Suprapubic skin (tissue), 4 donors: Measurements from ENCODE around the gene UVSSA.

Experiments used
- POLR2A ChIP-seq, 2 donors: fragments of 450-650 bp; IDR thresholded peaks; one replicate each; pipeline ENCODE4 v1.6.1; 2017; ENCODE audit warnings: antibody characterized with exemption in 2 of 2, mild to moderate bottlenecking in 2 of 2, moderate library complexity in 2 of 2
- POLR2AphosphoS5 ChIP-seq, 3 donors: sonication (generic); formaldehyde crosslinking; IDR thresholded peaks; one replicate each; pipeline ENCODE4 v1.6.1; 2017; ENCODE audit warnings: antibody characterized with exemption in 3 of 3
- TF ChIP-seq, protein P1 (sequence below), 2 donors: fragments of 200-600 bp in 1 of 2; fragments of 450-650 bp in 1 of 2; sonication (generic) in 1 of 2; IDR thresholded peaks; one replicate each; pipeline ENCODE4 v1.5.1; 2016 to 2019; ENCODE audit warnings: antibody characterized with exemption in 2 of 2, mild to moderate bottlenecking in 1 of 2, moderate library complexity in 1 of 2

DNA sequence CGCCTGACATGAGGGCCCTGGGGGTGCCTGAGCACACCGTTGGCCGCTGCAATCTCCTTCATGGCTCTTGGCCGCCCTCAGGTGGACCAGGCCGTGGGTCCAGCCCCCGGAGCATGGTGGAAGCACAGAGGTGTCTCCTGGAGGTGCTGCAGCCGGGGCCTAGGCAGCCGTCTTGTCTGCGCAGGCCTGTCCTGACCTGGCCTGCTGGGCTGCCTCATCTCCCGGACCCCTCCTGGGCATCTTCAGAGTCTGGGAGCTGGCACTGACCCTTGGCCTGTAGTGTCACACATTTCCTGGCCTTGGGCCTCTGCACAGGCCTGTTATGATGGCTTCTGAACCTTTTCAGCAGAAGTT, 20.9 kb downstream of the UVSSA start:
- TF ChIP-seq, protein P1, sequence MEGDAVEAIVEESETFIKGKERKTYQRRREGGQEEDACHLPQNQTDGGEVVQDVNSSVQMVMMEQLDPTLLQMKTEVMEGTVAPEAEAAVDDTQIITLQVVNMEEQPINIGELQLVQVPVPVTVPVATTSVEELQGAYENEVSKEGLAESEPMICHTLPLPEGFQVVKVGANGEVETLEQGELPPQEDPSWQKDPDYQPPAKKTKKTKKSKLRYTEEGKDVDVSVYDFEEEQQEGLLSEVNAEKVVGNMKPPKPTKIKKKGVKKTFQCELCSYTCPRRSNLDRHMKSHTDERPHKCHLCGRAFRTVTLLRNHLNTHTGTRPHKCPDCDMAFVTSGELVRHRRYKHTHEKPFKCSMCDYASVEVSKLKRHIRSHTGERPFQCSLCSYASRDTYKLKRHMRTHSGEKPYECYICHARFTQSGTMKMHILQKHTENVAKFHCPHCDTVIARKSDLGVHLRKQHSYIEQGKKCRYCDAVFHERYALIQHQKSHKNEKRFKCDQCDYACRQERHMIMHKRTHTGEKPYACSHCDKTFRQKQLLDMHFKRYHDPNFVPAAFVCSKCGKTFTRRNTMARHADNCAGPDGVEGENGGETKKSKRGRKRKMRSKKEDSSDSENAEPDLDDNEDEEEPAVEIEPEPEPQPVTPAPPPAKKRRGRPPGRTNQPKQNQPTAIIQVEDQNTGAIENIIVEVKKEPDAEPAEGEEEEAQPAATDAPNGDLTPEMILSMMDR (IDR thresholded peaks at IDR 0.05) = no peak
- TF ChIP-seq POLR2A (IDR thresholded peaks at IDR 0.05) (no peak), POLR2AphosphoS5 (IDR thresholded peaks at IDR 0.05) (no peak)
